ENCODE data around the gene WDR59.

DNA sequence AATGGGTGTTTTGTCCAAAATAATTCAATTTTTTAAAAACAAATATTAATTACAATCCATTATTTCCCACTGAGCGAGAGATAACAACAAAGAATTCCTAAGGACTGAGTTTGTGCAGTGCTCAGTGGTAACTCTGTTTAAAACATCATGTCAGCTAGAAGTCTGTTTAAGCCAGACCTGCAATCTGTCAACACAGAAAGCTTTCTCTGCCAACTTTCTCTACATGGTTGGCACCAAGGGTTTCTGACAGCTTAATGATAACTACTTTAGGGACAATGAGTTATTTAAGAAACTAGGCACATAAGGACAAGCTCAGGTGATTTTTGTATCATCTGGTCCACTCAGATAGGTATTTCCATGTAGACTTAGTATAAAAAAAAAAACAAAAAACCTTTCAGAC, 81.8 kb downstream of the WDR59 start:
- no peak for TF ChIP-seq CTCF (tag by site-specific recombination; IDR thresholded peaks at IDR 0.05)
- TF ChIP-seq, protein P1, sequence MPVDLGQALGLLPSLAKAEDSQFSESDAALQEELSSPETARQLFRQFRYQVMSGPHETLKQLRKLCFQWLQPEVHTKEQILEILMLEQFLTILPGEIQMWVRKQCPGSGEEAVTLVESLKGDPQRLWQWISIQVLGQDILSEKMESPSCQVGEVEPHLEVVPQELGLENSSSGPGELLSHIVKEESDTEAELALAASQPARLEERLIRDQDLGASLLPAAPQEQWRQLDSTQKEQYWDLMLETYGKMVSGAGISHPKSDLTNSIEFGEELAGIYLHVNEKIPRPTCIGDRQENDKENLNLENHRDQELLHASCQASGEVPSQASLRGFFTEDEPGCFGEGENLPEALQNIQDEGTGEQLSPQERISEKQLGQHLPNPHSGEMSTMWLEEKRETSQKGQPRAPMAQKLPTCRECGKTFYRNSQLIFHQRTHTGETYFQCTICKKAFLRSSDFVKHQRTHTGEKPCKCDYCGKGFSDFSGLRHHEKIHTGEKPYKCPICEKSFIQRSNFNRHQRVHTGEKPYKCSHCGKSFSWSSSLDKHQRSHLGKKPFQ (tag by site-specific recombination; IDR thresholded peaks at IDR 0.05), result no peak

Measured in HEK293 (cell line).